ENCODE data around the gene PRICKLE3. TPM values are rescaled to one million over a fixed set of nuclear protein-coding genes. Genes with fewer than 3 reads are reported as not detected.

PRICKLE3 gene
- total RNA-seq, 1 experiment from 2014 or later = 22.3 TPM

DNA sequence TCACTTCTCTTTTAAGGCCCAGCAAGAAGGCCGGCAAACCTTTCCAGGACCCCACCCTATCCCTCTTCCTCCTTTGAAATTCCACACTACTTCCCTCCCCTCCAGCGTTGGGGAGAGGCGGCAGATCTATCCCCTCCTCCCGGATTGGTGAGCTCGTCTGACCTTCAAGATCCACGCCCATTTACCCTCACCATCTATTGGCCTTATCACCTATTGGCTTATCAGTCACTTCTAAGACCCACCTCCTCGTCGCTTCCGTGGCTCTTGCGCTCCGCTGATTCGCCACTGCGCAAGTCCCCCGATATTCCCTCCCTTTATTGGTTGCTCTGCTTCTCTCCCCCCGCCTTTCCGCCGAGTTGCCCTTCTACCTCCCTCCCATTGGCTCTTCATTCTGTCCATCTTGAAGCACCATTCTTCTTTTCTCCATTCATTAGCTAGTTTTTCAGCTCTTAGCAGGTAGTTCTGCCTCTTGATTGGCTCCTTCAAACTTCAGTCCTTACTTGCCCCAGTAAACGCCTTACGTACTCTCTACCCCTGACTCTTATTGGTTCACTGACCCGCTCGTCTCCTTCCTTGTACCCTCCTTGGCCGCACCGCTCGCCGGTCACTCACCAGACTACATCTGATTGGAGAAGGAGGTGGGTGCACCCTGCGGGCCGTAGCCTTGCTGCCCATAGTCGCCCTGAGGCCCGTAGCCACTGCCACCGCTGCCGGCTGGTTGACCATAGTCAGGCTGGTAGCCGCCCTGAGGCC is 4.8 kb upstream of the PRICKLE3 start:
- H3K27ac Mint-ChIP-seq (ENCODE audit: unreplicated experiment) = peak overlapping the region; percentile 99
- no peaks in the 10 kb centered on the region for H3K9me3 Mint-ChIP-seq (ENCODE audit: low read depth, unreplicated experiment)
- peaks cover 9% of the 10 kb centered on the region for H3K27me3 Mint-ChIP-seq (ENCODE audit: unreplicated experiment)
- BruUV-seq (replicated peaks) = no TSS peak
- peak; percentile 90 for DNase-seq
- CTCF ChIA-PET = interaction anchor here (0.5 to 1.3 kb wide), 9 partner anchors 24 to 389 kb away, joined by 3 to 11 read pairs (median 4); partner anchors contain the start of genes GRIPAP1, HDAC6 and PPP1R3F
- intact Hi-C loops (cut with micrococcal nuclease; ENCODE audit: unreplicated experiment) = loop anchor here (10.0 kb wide), 1 partner anchor 564 kb away; no protein-coding TSS in a partner anchor
- H3K4me1 Mint-ChIP-seq (ENCODE audit: low read depth, unreplicated experiment) = peaks cover 24% of the 10 kb centered on the region
- peak overlapping the region; percentile 75 for H3K4me3 Mint-ChIP-seq (ENCODE audit: low read depth, unreplicated experiment)
- peaks cover 38% of the 10 kb centered on the region for H3K36me3 Mint-ChIP-seq (ENCODE audit: insufficient read depth, unreplicated experiment)
- TF ChIP-seq, protein P1, sequence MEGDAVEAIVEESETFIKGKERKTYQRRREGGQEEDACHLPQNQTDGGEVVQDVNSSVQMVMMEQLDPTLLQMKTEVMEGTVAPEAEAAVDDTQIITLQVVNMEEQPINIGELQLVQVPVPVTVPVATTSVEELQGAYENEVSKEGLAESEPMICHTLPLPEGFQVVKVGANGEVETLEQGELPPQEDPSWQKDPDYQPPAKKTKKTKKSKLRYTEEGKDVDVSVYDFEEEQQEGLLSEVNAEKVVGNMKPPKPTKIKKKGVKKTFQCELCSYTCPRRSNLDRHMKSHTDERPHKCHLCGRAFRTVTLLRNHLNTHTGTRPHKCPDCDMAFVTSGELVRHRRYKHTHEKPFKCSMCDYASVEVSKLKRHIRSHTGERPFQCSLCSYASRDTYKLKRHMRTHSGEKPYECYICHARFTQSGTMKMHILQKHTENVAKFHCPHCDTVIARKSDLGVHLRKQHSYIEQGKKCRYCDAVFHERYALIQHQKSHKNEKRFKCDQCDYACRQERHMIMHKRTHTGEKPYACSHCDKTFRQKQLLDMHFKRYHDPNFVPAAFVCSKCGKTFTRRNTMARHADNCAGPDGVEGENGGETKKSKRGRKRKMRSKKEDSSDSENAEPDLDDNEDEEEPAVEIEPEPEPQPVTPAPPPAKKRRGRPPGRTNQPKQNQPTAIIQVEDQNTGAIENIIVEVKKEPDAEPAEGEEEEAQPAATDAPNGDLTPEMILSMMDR (IDR thresholded peaks at IDR 0.05; ENCODE audit: unreplicated experiment) = no peak

DNA sequence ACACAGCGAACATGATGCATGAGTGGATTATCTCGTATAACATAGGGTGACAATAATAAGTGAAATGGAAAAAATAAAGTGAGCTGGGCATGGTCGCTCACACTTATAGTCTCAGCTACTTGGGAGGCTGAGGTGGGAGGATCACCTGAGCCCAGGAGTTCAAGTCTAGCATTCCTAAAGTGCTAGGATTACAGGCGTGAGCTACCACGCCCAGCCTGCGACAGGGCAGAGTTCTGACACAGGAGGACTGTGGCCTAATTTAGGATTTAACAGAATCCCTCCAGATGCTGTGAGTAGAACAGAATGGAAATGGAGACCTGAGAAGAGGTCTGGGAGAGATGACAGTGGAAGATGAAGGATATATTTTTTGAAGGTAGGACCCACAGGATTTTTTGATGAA is 3.4 kb upstream of the PRICKLE3 start:
- no peaks in the 10 kb centered on the region for H3K9me3 Mint-ChIP-seq (ENCODE audit: low read depth, unreplicated experiment)

DNA sequence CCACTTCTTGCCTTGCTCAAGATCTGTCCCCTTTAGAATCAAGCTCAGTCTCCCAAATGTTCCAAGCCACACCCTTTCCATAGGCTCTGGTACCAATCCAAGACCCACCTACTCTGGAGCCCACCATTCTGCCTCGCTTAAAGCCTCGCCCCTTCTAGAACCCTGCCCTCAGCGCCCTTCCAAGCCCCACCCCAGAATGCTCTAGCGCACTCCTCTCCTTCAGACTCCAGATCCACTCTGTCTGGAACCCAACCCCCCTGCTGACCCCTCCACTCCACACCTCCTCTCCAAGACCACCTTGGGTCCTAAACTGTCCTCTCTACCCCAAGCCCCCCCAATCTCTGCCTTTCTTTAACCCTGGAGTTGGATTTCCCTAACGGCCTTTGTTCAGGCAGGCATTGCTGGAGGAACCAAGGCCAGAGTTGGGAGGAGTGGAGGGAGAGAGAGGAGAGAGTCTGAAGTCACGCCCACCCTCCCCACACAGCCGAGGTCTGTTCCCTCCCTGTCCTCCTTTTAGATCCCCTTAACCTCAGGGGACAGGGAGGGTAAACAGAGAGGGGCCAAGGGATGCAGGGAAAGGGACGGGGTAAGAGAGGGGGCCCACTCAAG is 2.4 kb upstream of the PRICKLE3 start:
- no TSS peak for BruUV-seq (replicated peaks)
- Mint-ChIP-seq H3K27ac (ENCODE audit: unreplicated experiment) (no peak overlapping the region), H3K9me3 (ENCODE audit: low read depth, unreplicated experiment) (no peaks in the 10 kb centered on the region), H3K4me3 (ENCODE audit: low read depth, unreplicated experiment) (no peak overlapping the region), H3K4me1 (ENCODE audit: low read depth, unreplicated experiment) (peaks cover 40% of the 10 kb centered on the region), H3K36me3 (ENCODE audit: insufficient read depth, unreplicated experiment) (peaks cover 62% of the 10 kb centered on the region), H3K27me3 (ENCODE audit: unreplicated experiment) (peaks cover 9% of the 10 kb centered on the region)
- DNase-seq = no peak
- intact Hi-C loops (cut with micrococcal nuclease; ENCODE audit: unreplicated experiment) = no loop called here
- TF ChIP-seq, protein P1 (IDR thresholded peaks at IDR 0.05; ENCODE audit: unreplicated experiment) = no peak
- CTCF ChIA-PET = no interaction called here

More for the DNA sequence above, 3.4 kb upstream of the PRICKLE3 start:
- peak overlapping the region; percentile 75 for H3K4me3 Mint-ChIP-seq (ENCODE audit: low read depth, unreplicated experiment)
- H3K36me3 Mint-ChIP-seq (ENCODE audit: insufficient read depth, unreplicated experiment) = peaks cover 52% of the 10 kb centered on the region
- CTCF ChIA-PET = interaction anchor here (0.6 kb wide), 2 partner anchors 89 to 109 kb away, joined by 3 to 4 read pairs; no protein-coding TSS in a partner anchor
- peaks cover 32% of the 10 kb centered on the region for H3K4me1 Mint-ChIP-seq (ENCODE audit: low read depth, unreplicated experiment)
- DNase-seq = no peak
- intact Hi-C loops (cut with micrococcal nuclease; ENCODE audit: unreplicated experiment) = loop anchor here (10.0 kb wide), 1 partner anchor 565 kb away; no protein-coding TSS in a partner anchor
- no TSS peak for BruUV-seq (replicated peaks)
- TF ChIP-seq, protein P1 (IDR thresholded peaks at IDR 0.05; ENCODE audit: unreplicated experiment) = no peak
- peak overlapping the region; percentile 99 for H3K27ac Mint-ChIP-seq (ENCODE audit: unreplicated experiment)
- peaks cover 9% of the 10 kb centered on the region for H3K27me3 Mint-ChIP-seq (ENCODE audit: unreplicated experiment)

DNA sequence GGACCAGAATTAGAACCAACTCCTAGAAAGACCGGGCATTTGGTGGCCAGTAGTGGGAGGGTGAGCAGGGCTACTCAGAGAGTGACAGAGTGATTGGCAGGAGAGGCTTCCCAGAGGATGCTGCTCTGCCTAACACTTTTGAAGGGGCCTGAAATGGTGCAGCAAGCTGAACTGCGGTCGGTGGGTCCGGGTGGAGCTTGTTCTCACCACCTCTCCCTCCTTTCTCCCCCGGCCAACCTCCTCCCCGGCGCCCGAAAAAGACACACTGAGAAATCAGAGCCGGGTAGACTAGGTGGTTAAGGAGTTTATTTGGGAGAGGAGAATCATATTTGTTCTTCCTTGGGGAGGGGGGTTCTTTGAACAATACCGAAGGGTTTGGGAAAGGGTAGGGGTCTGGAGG is 1.4 kb upstream of the PRICKLE3 start:
- Mint-ChIP-seq H3K4me1 (ENCODE audit: low read depth, unreplicated experiment) (peaks cover 40% of the 10 kb centered on the region), H3K9me3 (ENCODE audit: low read depth, unreplicated experiment) (no peaks in the 10 kb centered on the region), H3K27me3 (ENCODE audit: unreplicated experiment) (peaks cover 9% of the 10 kb centered on the region), H3K4me3 (ENCODE audit: low read depth, unreplicated experiment) (no peak overlapping the region), H3K36me3 (ENCODE audit: insufficient read depth, unreplicated experiment) (peaks cover 66% of the 10 kb centered on the region), H3K27ac (ENCODE audit: unreplicated experiment) (no peak overlapping the region)
- DNase-seq = no peak
- TF ChIP-seq, protein P1 (IDR thresholded peaks at IDR 0.05; ENCODE audit: unreplicated experiment) = no peak
- intact Hi-C loops (cut with micrococcal nuclease; ENCODE audit: unreplicated experiment) = no loop called here
- no TSS peak for BruUV-seq (replicated peaks)
- CTCF ChIA-PET = interaction anchor here (0.5 kb wide), 1 partner anchor 1813 kb away, joined by 4 read pairs; no protein-coding TSS in a partner anchor
